ENCODE data around the gene FAM186B. TPM values are rescaled to one million over a fixed set of nuclear protein-coding genes. Genes with fewer than 3 reads are reported as not detected.

FAM186B gene
- polyA plus RNA-seq, 3 donors from 2014 or later, result not detected

DNA sequence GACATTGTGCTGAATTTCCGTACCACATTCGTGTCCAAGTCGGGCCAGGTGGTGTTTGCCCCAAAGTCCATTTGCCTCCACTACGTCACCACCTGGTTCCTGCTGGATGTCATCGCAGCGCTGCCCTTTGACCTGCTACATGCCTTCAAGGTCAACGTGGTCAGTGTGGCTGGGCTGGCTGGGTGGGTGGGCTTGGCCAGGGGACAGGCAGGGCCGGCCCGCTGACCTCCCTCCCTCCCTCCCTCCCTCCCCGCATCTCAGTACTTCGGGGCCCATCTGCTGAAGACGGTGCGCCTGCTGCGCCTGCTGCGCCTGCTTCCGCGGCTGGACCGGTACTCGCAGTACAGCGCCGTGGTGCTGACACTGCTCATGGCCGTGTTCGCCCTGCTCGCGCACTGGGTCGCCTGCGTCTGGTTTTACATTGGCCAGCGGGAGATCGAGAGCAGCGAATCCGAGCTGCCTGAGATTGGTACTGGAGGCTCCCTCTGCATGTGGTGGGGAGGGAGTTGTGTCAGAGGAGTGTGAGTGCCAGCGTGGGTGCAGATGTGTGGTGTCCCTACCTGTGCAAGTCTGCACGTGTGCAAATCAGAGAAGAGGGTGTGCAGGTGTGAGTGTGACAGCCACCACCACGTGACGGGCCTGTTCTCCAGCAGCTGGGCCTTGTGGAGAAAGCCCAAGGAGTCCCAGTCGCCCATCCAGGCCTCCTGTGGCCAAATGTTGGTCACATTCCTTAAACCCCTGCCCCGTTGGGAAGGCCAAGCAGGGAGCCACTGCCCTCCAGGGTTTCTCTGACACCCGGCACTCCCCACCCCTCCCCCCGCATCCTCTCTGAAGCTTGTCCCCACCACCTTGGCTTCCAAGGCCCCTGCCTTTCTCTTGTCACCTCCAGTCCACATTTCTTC lies 61.3 kb downstream of the FAM186B start:
- Mint-ChIP-seq H3K27me3 (ENCODE audit: low read depth in 3 of 3) (peaks cover 6 to 20% (median 13%) of the 10 kb centered on the region in 3 donors), H3K9me3 (peaks cover 0 to 2% (median 0%) of the 10 kb centered on the region in 6 donors), H3K36me3 (peaks cover 0 to 5% (median 0%) of the 10 kb centered on the region in 3 donors), H3K27ac (no peak overlapping the region), H3K4me1 (peaks cover 5 to 6% of the 10 kb centered on the region in 2 donors), H3K4me3 (no peak overlapping the region)
- DNase-seq, result no peak

DNA sequence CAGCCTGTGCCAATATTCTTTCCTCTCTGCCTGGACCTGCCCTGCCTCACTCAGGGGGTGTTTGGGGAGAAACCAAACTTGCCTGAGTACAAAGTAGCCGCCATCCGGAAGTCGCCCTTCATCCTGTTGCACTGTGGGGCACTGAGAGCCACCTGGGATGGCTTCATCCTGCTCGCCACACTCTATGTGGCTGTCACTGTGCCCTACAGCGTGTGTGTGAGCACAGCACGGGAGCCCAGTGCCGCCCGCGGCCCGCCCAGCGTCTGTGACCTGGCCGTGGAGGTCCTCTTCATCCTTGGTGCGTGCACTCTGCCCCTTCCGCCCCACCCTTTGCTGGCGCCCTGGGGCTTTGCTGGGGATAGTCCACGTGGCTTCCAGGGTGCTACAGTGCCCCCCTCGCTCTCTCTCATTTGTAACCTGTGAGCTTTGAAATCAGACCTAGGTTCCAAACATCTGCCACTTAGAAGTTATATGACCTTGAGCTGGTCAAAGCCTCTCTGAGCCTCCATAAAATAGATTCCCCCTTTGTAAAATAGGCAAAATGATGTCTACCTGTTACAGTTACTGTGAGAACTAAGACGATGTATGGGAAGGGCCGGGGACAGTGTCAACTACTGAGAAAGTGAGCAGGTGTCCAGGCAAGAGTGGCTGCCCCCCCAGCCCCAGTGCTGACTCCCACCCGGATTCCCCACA lies 62.1 kb downstream of the FAM186B start:
- Mint-ChIP-seq H3K4me1 (peaks cover 3 to 5% of the 10 kb centered on the region in 2 donors), H3K36me3 (peaks cover 0 to 5% (median 0%) of the 10 kb centered on the region in 3 donors), H3K27me3 (ENCODE audit: low read depth in 3 of 3) (peaks cover 6 to 20% (median 13%) of the 10 kb centered on the region in 3 donors), H3K4me3 (no peak overlapping the region), H3K9me3 (peaks cover 0 to 2% (median 0%) of the 10 kb centered on the region in 6 donors), H3K27ac (peak overlapping the region in 1 of 6 donors; percentile 72)
- DNase-seq, result no peak

GRCh38 chr12:49542592-49543160 lies 62.8 kb downstream of the FAM186B start:
- no peak overlapping the region for H3K27ac Mint-ChIP-seq
- peaks cover 5 to 6% of the 10 kb centered on the region in 2 donors for H3K4me1 Mint-ChIP-seq
- DNase-seq, result no peak
- H3K4me3 Mint-ChIP-seq, result no peak overlapping the region
- H3K36me3 Mint-ChIP-seq, result peaks cover 0 to 5% (median 0%) of the 10 kb centered on the region in 3 donors
- peaks cover 6 to 25% (median 8%) of the 10 kb centered on the region in 3 donors for H3K27me3 Mint-ChIP-seq (ENCODE audit: low read depth in 3 of 3)
- peaks cover 0 to 2% (median 0%) of the 10 kb centered on the region in 6 donors for H3K9me3 Mint-ChIP-seq

- DNase-seq, result no peak
- no peak overlapping the region for H3K4me3 Mint-ChIP-seq
- H3K36me3 Mint-ChIP-seq, result peaks cover 0 to under 1% (median 0%) of the 10 kb centered on the region in 3 donors
- peaks cover 0 to 2% (median 0%) of the 10 kb centered on the region in 6 donors for H3K9me3 Mint-ChIP-seq
- H3K27me3 Mint-ChIP-seq (ENCODE audit: low read depth in 3 of 3), result peaks cover 9 to 23% (median 13%) of the 10 kb centered on the region in 3 donors
- peaks cover 10% of the 10 kb centered on the region in 2 donors for H3K4me1 Mint-ChIP-seq
- peak overlapping the region in 1 of 6 donors; percentile 53 for H3K27ac Mint-ChIP-seq
Measured at GRCh38 chr12:49541911-49542505, 63.4 kb downstream of the FAM186B start.

DNA sequence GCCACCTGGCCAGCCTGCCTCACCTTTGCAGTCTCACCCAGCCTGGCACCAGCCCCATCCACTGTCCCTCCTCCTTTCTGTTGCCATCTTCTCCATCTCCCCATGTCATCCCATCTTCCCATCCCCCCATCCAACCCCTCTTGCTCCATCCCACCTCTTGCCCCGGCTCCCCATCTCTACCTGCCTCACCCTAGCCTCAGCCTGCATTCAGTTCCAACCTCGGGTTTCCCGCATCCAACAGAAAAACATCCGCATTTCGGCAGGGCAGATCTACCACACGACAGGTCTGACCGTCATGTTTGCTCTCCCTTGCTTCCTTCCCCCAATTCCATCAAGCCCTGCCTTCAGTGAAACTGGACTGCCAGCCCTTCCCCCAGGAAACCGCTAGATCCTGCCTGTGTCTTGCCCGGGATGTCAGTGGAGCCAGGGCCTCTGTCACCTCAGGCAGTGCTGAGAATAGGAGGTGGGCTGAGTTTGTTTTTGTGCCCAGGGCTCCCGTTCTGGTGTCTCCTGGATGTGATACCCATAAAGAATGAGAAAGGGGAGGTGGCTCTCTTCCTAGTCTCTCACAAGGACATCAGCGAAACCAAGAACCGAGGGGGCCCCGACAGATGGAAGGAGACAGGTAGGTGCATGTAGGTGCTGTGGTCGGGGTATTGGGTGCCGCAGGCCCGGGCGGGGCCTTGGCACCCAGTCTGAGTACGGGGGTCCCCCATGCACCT lies 64.1 kb downstream of the FAM186B start:
- no peaks in the 10 kb centered on the region for H3K36me3 Mint-ChIP-seq
- peaks cover 0 to 4% (median 0%) of the 10 kb centered on the region in 6 donors for H3K9me3 Mint-ChIP-seq
- no peak for DNase-seq
- H3K27ac Mint-ChIP-seq, result peak overlapping the region in 1 of 6 donors; percentile 20
- H3K4me3 Mint-ChIP-seq, result no peak overlapping the region
- H3K4me1 Mint-ChIP-seq, result peaks cover 10% of the 10 kb centered on the region in 2 donors
- H3K27me3 Mint-ChIP-seq (ENCODE audit: low read depth in 3 of 3), result peaks cover 14 to 25% (median 18%) of the 10 kb centered on the region in 3 donors

GRCh38 chr12:49540229-49541139 lies 65.0 kb downstream of the FAM186B start:
- H3K27me3 Mint-ChIP-seq (ENCODE audit: low read depth in 3 of 3), result peaks cover 12 to 30% (median 18%) of the 10 kb centered on the region in 3 donors
- no peaks in the 10 kb centered on the region for H3K36me3 Mint-ChIP-seq
- H3K9me3 Mint-ChIP-seq, result peaks cover 0 to 4% (median 0%) of the 10 kb centered on the region in 6 donors
- H3K4me3 Mint-ChIP-seq, result peak overlapping the region in 4 of 5 donors; percentile 10 to 67 (median 26)
- DNase-seq, result no peak
- peaks cover 10% of the 10 kb centered on the region in 2 donors for H3K4me1 Mint-ChIP-seq
- H3K27ac Mint-ChIP-seq, result peak overlapping the region in 1 of 6 donors; percentile 36

- DNase-seq, result no peak
- H3K27ac Mint-ChIP-seq, result peak overlapping the region in 1 of 6 donors; percentile 36
- peaks cover 10% of the 10 kb centered on the region in 2 donors for H3K4me1 Mint-ChIP-seq
- peaks cover 12 to 28% (median 18%) of the 10 kb centered on the region in 3 donors for H3K27me3 Mint-ChIP-seq (ENCODE audit: low read depth in 3 of 3)
- H3K36me3 Mint-ChIP-seq, result no peaks in the 10 kb centered on the region
- H3K9me3 Mint-ChIP-seq, result peaks cover 0 to 3% (median 0%) of the 10 kb centered on the region in 6 donors
- peak overlapping the region; percentile 44 to 67 (median 61) for H3K4me3 Mint-ChIP-seq
Measured at GRCh38 chr12:49539406-49540228, 65.8 kb downstream of the FAM186B start.

GRCh38 chr12:49538510-49539403 lies 66.7 kb downstream of the FAM186B start, which contains the start of gene KCNH3:
Gene KCNH3, plus strand, starts transcription at chr12:49539030. Its CDS starts 387 bp downstream, at chr12:49539417.
- DNase-seq, result peak; percentile 75 to 81 (median 79)
- Mint-ChIP-seq H3K4me1 (peaks cover 10% of the 10 kb centered on the region in 2 donors), H3K4me3 (peak within 1 kb of the TSS; percentile 71 to 78 (median 77)), H3K27me3 (ENCODE audit: low read depth in 3 of 3) (peaks cover 12 to 28% (median 18%) of the 10 kb centered on the region in 3 donors), H3K36me3 (no peaks in the 10 kb centered on the region), H3K9me3 (peaks cover 0 to 2% (median 0%) of the 10 kb centered on the region in 6 donors), H3K27ac (no peak within 1 kb of the TSS)

GRCh38 chr12:49537752-49538509 lies 67.5 kb downstream of the FAM186B start:
- Mint-ChIP-seq H3K9me3 (peaks cover 0 to 2% (median 0%) of the 10 kb centered on the region in 6 donors), H3K4me3 (peak overlapping the region; percentile 71 to 78 (median 77)), H3K36me3 (no peaks in the 10 kb centered on the region), H3K27me3 (ENCODE audit: low read depth in 3 of 3) (peaks cover 12 to 25% (median 18%) of the 10 kb centered on the region in 3 donors), H3K27ac (peak overlapping the region in 1 of 6 donors; percentile 17), H3K4me1 (peaks cover 10% of the 10 kb centered on the region in 2 donors)
- DNase-seq, result peak in 1 of 3 donors; percentile 18

All from immature natural killer cell (primary cell).